Fibroblast of skin of abdomen (primary cell): ENCODE results near the gene KIT.

ENCODE experiments used
- DNase-seq: peaks from one replicate; pipeline ENCODE4 v3.0.0-alpha.2; 2013

KIT gene

GRCh38 chr4:54746218-54746617 lies 88.5 kb downstream of the KIT start:
- peak; percentile 51 for DNase-seq

- no peak for DNase-seq
Measured at GRCh38 chr4:54750341-54750740, 92.6 kb downstream of the KIT start.

- no peak for DNase-seq
Measured at GRCh38 chr4:54754394-54754793, 96.6 kb downstream of the KIT start.

GRCh38 chr4:54764476-54764875 lies 106.7 kb downstream of the KIT start:
- DNase-seq, result no peak

GRCh38 chr4:54767376-54767775 lies 109.6 kb downstream of the KIT start:
- peak; percentile 83 for DNase-seq

GRCh38 chr4:54773022-54773421 lies 115.3 kb downstream of the KIT start:
- DNase-seq, result no peak

- no peak for DNase-seq
Measured at GRCh38 chr4:54779036-54779435, 121.3 kb downstream of the KIT start.

GRCh38 chr4:54779476-54780148 lies 121.9 kb downstream of the KIT start:
- DNase-seq, result no peak

GRCh38 chr4:54780149-54780495 lies 122.4 kb downstream of the KIT start:
- no peak for DNase-seq

GRCh38 chr4:54781756-54782155 lies 124.0 kb downstream of the KIT start:
- DNase-seq, result peak; percentile 8

GRCh38 chr4:54783402-54784110 lies 125.8 kb downstream of the KIT start:
- DNase-seq, result peak; percentile 34

- DNase-seq, result peak; percentile 96
Measured at GRCh38 chr4:54784161-54784671, 126.5 kb downstream of the KIT start.
